HCT116 (cell line): Measurements from ENCODE around the gene PIK3CA.

Source experiments
- ATF3 ChIP-seq: IDR thresholded peaks from 2 replicates; pipeline ENCODE4 v1.6.1; 2012
- CTCF ChIP-seq, 3 experiments: fragments of 200-600 bp in 1 of 3; sonication (generic) in 1 of 3; IDR thresholded peaks in 2 of 3; conservative IDR thresholded peaks in 1 of 3; 2 replicates each; pipeline ENCODE4 v1.5.1; 2012 to 2017; ENCODE audit warnings: low read depth in 2 of 3, low read length in 2 of 3, antibody characterized with exemption in 1 of 3, borderline replicate concordance in 1 of 3, control low read depth in 1 of 3, mild to moderate bottlenecking in 1 of 3, mixed read lengths in 1 of 3, mixed run types in 1 of 3, moderate library complexity in 1 of 3; ENCODE audit not compliant: insufficient read depth in 1 of 3
- EGR1 ChIP-seq: IDR thresholded peaks from 2 replicates; pipeline ENCODE4 v1.6.1; 2012; ENCODE audit warnings: low read depth
- FOSL1 ChIP-seq: IDR thresholded peaks from 2 replicates; pipeline ENCODE4 v1.6.1; 2012; ENCODE audit warnings: low read depth
- POLR2A ChIP-seq: IDR thresholded peaks from 2 replicates; pipeline ENCODE4 v1.7.0; 2011; ENCODE audit warnings: borderline replicate concordance; ENCODE audit not compliant: insufficient read depth, insufficient read length; ENCODE audit errors: extremely low read depth
- POLR2AphosphoS5 ChIP-seq: IDR thresholded peaks from 2 replicates; pipeline ENCODE4 v1.6.1; 2011; ENCODE audit warnings: mild to moderate bottlenecking, low read depth, low read length, moderate library complexity
- REST ChIP-seq: IDR thresholded peaks from 2 replicates; pipeline ENCODE4 v1.6.1; 2012; ENCODE audit warnings: low read depth
- SIN3A ChIP-seq: IDR thresholded peaks from 2 replicates; pipeline ENCODE4 v1.6.1; 2012; ENCODE audit warnings: low read depth

GRCh38 chr3:179181993-179182551 lies 33.9 kb downstream of the PIK3CA start:
- no peak for TF ChIP-seq CTCF (IDR thresholded peaks at IDR 0.05 in 2 of 3, conservative IDR thresholded peaks at IDR 0.05 in 1 of 3; ENCODE audit: borderline replicate concordance in 1 of 3, insufficient read depth in 1 of 3, low read depth in 2 of 3, low read length in 2 of 3)
- TF ChIP-seq EGR1, result no peak
- TF ChIP-seq SIN3A, result no peak
- no peak for TF ChIP-seq FOSL1
- no peak for TF ChIP-seq POLR2AphosphoS5
- no peak for TF ChIP-seq POLR2A
- no peak for TF ChIP-seq ATF3
- no peak for TF ChIP-seq REST
